Liver (tissue), 9 donors: ENCODE measurements around the gene IRF4. TPM values are rescaled to one million over a fixed set of nuclear protein-coding genes. Genes with fewer than 3 reads are reported as not detected.

ENCODE experiments used
- DNase-seq: peaks from one replicate; pipeline ENCODE4 v3.0.0-alpha.2; 2017; ENCODE audit warnings: low spot score
- H3K27ac ChIP-seq, 2 donors: one replicate each; pipeline ENCODE4 v1.7.0; 2013; ENCODE audit warnings: inconsistent platforms in 2 of 2, low read length in 2 of 2, control low read depth in 1 of 2, low read depth in 1 of 2, mild to moderate bottlenecking in 1 of 2
- H3K27me3 ChIP-seq, 4 donors: one replicate each; pipeline versions ENCODE4 v1.6.1 to v1.7.0; 2013; ENCODE audit warnings: low read length in 3 of 4, inconsistent platforms in 1 of 4, mild to moderate bottlenecking in 1 of 4, moderate library complexity in 1 of 4; ENCODE audit not compliant: control insufficient read depth in 4 of 4, insufficient read depth in 4 of 4
- H3K36me3 ChIP-seq, 4 donors: one replicate each; pipeline versions ENCODE4 v1.6.1 to v1.7.0; 2013; ENCODE audit warnings: low read length in 3 of 4, mild to moderate bottlenecking in 3 of 4, low read depth in 1 of 4, moderate library complexity in 1 of 4; ENCODE audit not compliant: control insufficient read depth in 4 of 4, insufficient read depth in 3 of 4
- H3K4me1 ChIP-seq, 4 donors: one replicate each; pipeline versions ENCODE4 v1.6.1 to v1.7.0; 2013; ENCODE audit warnings: low read length in 3 of 4, mild to moderate bottlenecking in 3 of 4, moderate library complexity in 1 of 4; ENCODE audit not compliant: control insufficient read depth in 4 of 4, insufficient read depth in 4 of 4
- H3K4me3 ChIP-seq, 3 donors: one replicate each; pipeline versions ENCODE4 v1.6.1 to v1.7.0; 2013; ENCODE audit warnings: low read length in 3 of 3, control low read depth in 1 of 3, low read depth in 1 of 3, mild to moderate bottlenecking in 1 of 3
- H3K9ac ChIP-seq, 2 donors: one replicate each; pipeline ENCODE4 v1.7.0; 2013; ENCODE audit warnings: low read length in 2 of 2, mild to moderate bottlenecking in 2 of 2, moderate library complexity in 2 of 2, control low read depth in 1 of 2, low read depth in 1 of 2
- H3K9me3 ChIP-seq, 4 donors: one replicate each; pipeline versions ENCODE4 v1.6.1 to v1.7.0; 2013; ENCODE audit warnings: low read length in 3 of 4; ENCODE audit not compliant: control insufficient read depth in 4 of 4
- FOXA1 ChIP-seq: IDR thresholded peaks from 2 replicates; pipeline ENCODE4 v1.6.1; 2016; ENCODE audit warnings: antibody characterized with exemption
- GABPA ChIP-seq, 2 donors: IDR thresholded peaks in 1 of 2; conservative IDR thresholded peaks in 1 of 2; 2 replicates each; pipeline ENCODE4 v1.6.1; 2016; ENCODE audit warnings: antibody characterized with exemption in 2 of 2, mild to moderate bottlenecking in 1 of 2, moderate library complexity in 1 of 2
- HNF4G ChIP-seq: IDR thresholded peaks from 2 replicates; pipeline ENCODE4 v1.6.1; 2016; ENCODE audit warnings: antibody characterized with exemption
- WGBS: extraction: QIAGEN DNeasy Blood & Tissue Kit; methylation state at CpG from one replicate; pipeline ENCODE4 v1.1.7; 2013; 5-methylcytosine and 5-hydroxymethylcytosine counted together
- polyA plus RNA-seq, 2 donors: library from polyadenylated mRNA; stranded (reverse) in 1 of 2; unstranded in 1 of 2; fragments of 200-250 nt in 1 of 2; fragments of >200 nt in 1 of 2; fragmentation: Nextera tagmentation in 1 of 2; extraction: Ambion mirVana in 1 of 2; gene quantifications; one replicate each; pipeline versions ENCODE4 v1.2.1 to v1.2.3, GENCODE V29; 2013 to 2015
- total RNA-seq, 2 donors: library from RNA; depleted of rRNA; stranded (reverse); fragments of >200 nt; gene quantifications; one replicate each; pipeline ENCODE4 v1.2.3, GENCODE V29; 2014
- TF ChIP-seq, protein P1 (sequence below): fragments of 150-350 bp; IDR thresholded peaks from 2 replicates; pipeline ENCODE4 v1.5.1; 2017; ENCODE audit warnings: improper control_type of control experiment, low read depth, low read length; ENCODE audit not compliant: missing input control
- donor health status: healthy.
- donor health status: healthy.
- donor health status: healthy.
- donor health status: healthy.
- donor health status: healthy.

The IRF4 gene
- total and polyA plus RNA-seq, 4 donors, result 0.68 to 1.6 (median 1.1) TPM

DNA sequence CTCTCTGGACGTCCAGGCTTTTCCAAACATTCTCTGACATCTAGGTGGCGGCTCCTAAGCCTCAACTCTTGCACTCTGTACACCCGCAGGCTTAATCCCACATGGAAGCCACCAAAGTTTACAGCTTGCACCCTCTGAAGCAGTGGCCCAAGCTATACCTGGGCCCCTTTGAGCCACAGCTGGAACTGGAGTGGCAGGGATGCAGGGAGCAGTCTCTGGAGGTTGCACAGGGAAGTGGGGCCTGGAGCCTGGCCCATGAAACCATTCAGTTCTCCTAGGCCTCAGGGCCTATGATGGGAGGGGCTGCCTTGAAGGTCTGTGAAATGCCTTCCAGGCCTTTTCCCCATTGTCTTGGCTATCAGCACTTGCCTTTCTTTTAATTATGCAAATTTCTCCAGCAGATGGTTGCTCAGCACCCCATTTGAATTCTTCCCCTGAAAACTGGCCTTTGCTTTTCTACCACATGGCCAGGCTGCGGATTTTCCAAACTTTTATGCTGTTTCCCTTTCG is 64.9 kb downstream of the IRF4 start (continued):
- TF ChIP-seq, protein P1, sequence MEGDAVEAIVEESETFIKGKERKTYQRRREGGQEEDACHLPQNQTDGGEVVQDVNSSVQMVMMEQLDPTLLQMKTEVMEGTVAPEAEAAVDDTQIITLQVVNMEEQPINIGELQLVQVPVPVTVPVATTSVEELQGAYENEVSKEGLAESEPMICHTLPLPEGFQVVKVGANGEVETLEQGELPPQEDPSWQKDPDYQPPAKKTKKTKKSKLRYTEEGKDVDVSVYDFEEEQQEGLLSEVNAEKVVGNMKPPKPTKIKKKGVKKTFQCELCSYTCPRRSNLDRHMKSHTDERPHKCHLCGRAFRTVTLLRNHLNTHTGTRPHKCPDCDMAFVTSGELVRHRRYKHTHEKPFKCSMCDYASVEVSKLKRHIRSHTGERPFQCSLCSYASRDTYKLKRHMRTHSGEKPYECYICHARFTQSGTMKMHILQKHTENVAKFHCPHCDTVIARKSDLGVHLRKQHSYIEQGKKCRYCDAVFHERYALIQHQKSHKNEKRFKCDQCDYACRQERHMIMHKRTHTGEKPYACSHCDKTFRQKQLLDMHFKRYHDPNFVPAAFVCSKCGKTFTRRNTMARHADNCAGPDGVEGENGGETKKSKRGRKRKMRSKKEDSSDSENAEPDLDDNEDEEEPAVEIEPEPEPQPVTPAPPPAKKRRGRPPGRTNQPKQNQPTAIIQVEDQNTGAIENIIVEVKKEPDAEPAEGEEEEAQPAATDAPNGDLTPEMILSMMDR, result no peak

DNA sequence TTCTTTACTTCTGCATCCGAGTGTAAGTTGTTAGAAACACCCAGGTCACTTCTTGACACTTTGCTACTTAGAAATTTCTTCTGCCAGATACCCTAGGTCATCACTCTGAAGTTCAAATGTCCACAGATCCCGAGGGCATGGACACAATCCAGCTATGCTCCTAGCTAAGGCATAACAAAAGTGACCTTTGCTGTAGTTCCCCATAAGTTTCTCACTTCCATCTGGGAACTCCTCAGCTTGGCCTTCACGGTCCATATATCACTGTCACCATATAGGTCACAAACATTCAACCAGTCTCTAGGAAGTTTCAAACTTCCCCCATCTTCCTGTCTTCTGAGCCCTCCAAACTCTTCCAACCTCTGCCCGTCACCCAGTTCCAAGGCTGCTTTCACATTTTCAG is 65.3 kb downstream of the IRF4 start:
- no peak overlapping the region for H3K27ac ChIP-seq
- H3K36me3 ChIP-seq, result no peaks in the 10 kb centered on the region
- peaks cover 0 to 1% (median 0%) of the 10 kb centered on the region in 4 donors for H3K9me3 ChIP-seq
- no peak for DNase-seq
- no peaks in the 10 kb centered on the region for H3K4me1 ChIP-seq
- no peak overlapping the region for H3K9ac ChIP-seq
- H3K4me3 ChIP-seq, result no peak overlapping the region
- WGBS, result 69% methylated on average over 4 of the region's 4 CpGs
- H3K27me3 ChIP-seq, result no peaks in the 10 kb centered on the region
- no peak for TF ChIP-seq GABPA (IDR thresholded peaks at IDR 0.05 in 1 of 2, conservative IDR thresholded peaks at IDR 0.05 in 1 of 2)
- TF ChIP-seq HNF4G, result no peak
- no peak for TF ChIP-seq FOXA1

Other genes with a start within 250 kb of the IRF4 start
- 10 to 100 TPM in 1 of 2 donors, 1 to 10 TPM in 1; 9.5 to 31.0 TPM for gene DUSP22, start 99.3 kb upstream of the IRF4 start, total RNA-seq
- gene DUSP22, start 99.3 kb upstream of the IRF4 start, polyA plus RNA-seq, result 10 to 100 TPM; 18.0 to 22.1 TPM